Karpas-422 (cell line): ENCODE results near the gene HNRNPUL2. TPM values are rescaled to one million over a fixed set of nuclear protein-coding genes. Genes with fewer than 3 reads are reported as not detected.
A peak's percentile ranks its signal among the peaks of the same experiment; 100 is the strongest.

Experiments used
- DNase-seq: peaks from one replicate; pipeline ENCODE4 v3.0.0-alpha.2; 2015
- H2AFZ ChIP-seq: fragments of 200-600 bp; sonication (generic); 2 replicates; pipeline ENCODE4 v1.6.1; 2014; ENCODE audit warnings: antibody characterized with exemption, low read length, mixed read lengths
- H3K27ac ChIP-seq: fragments of 200-600 bp; sonication (generic); 2 replicates; pipeline ENCODE4 v1.5.1; 2014; ENCODE audit warnings: mild to moderate bottlenecking, low read length, moderate library complexity
- H3K27me3 ChIP-seq: fragments of 200-600 bp; sonication (generic); 2 replicates; pipeline ENCODE4 v1.6.1; 2014; ENCODE audit warnings: low read length, mixed read lengths
- H3K36me3 ChIP-seq: fragments of 200-600 bp; sonication (generic); 2 replicates; pipeline ENCODE4 v1.6.1; 2014; ENCODE audit warnings: low read length, mixed read lengths; ENCODE audit not compliant: insufficient read depth
- H3K4me1 ChIP-seq: fragments of 200-600 bp; sonication (generic); 2 replicates; pipeline ENCODE4 v1.6.1; 2014; ENCODE audit warnings: mild to moderate bottlenecking, low read length, mixed read lengths
- H3K4me2 ChIP-seq: fragments of 200-600 bp; sonication (generic); 2 replicates; pipeline ENCODE4 v1.6.1; 2014; ENCODE audit warnings: low read length, low read depth, mild to moderate bottlenecking; ENCODE audit not compliant: poor library complexity, severe bottlenecking
- H3K4me3 ChIP-seq: fragments of 200-600 bp; sonication (generic); 2 replicates; pipeline ENCODE4 v1.5.1; 2014; ENCODE audit warnings: mild to moderate bottlenecking, antibody characterized with exemption, low read length, mixed read lengths
- H3K79me2 ChIP-seq: fragments of 200-600 bp; sonication (generic); 2 replicates; pipeline ENCODE4 v1.6.1; 2014; ENCODE audit warnings: mild to moderate bottlenecking, low read length, mixed read lengths
- H3K9ac ChIP-seq: fragments of 200-600 bp; sonication (generic); 2 replicates; pipeline ENCODE4 v1.6.0; 2014; ENCODE audit warnings: low read length
- H3K9me2 ChIP-seq: fragments of 200-600 bp; sonication (generic), shearing (Covaris generic); replicated peaks from 2 replicates; pipeline ENCODE4 v1.6.0; 2014; ENCODE audit warnings: mild to moderate bottlenecking, low read length, moderate library complexity; ENCODE audit not compliant: insufficient read depth
- H3K9me3 ChIP-seq: fragments of 300-700, 200-600 bp; sonication (generic); 2 replicates; pipeline ENCODE4 v1.6.1; 2014; ENCODE audit warnings: low read length, mixed read lengths
- H4K20me1 ChIP-seq: fragments of 200-600 bp; sonication (generic); 2 replicates; pipeline ENCODE4 v1.6.1; 2014; ENCODE audit warnings: mild to moderate bottlenecking, antibody characterized with exemption, low read length, low read depth; ENCODE audit not compliant: insufficient read depth
- total RNA-seq: library from RNA; depleted of rRNA; stranded (reverse); fragments of >200 nt; shearing (Covaris generic); gene quantifications from 2 replicates; pipeline ENCODE4 v1.2.3, GENCODE V29; 2014; ENCODE audit warnings: low replicate concordance

The HNRNPUL2 gene
- total RNA-seq, 1 experiment from 2014 or later: 13.9 TPM

- H3K4me3 ChIP-seq: peak overlapping the region; percentile 34; the same call in 1 of the 2 replicates
- H3K4me2 ChIP-seq: peak overlapping the region; percentile 40
- peaks cover 36% of the 10 kb centered on the region for H3K4me1 ChIP-seq
- 0 out of 2 replicates have a peak overlapping the region, but pooled peaks have one; percentile 13 for H2AFZ ChIP-seq
- H4K20me1 ChIP-seq: no peaks in the 10 kb centered on the region
- peaks cover 36% of the 10 kb centered on the region for H3K36me3 ChIP-seq
- H3K27ac ChIP-seq: no peak overlapping the region
- H3K9me3 ChIP-seq: no peaks in the 10 kb centered on the region
- peak; percentile 55 for DNase-seq
- H3K27me3 ChIP-seq: no peaks in the 10 kb centered on the region
- H3K79me2 ChIP-seq: peaks cover 10% of the 10 kb centered on the region
- no peaks in the 10 kb centered on the region for H3K9me2 ChIP-seq
- no peak overlapping the region for H3K9ac ChIP-seq
These were observed 17.3 kb downstream of the HNRNPUL2 start for GRCh38 chr11:62710001-62710345.

GRCh38 chr11:62709247-62710000 is 17.8 kb downstream of the HNRNPUL2 start:
- Histone ChIP-seq H3K9me2 (no peaks in the 10 kb centered on the region), H4K20me1 (no peaks in the 10 kb centered on the region), H2AFZ (0 out of 2 replicates have a peak overlapping the region, but pooled peaks have one; percentile 13), H3K79me2 (peaks cover 15% of the 10 kb centered on the region), H3K27ac (peak overlapping the region; percentile 70), H3K9ac (peak overlapping the region; percentile 75), H3K27me3 (no peaks in the 10 kb centered on the region), H3K36me3 (peaks cover 38% of the 10 kb centered on the region), H3K4me3 (peak overlapping the region; percentile 72), H3K9me3 (no peaks in the 10 kb centered on the region), H3K4me1 (peaks cover 38% of the 10 kb centered on the region), H3K4me2 (peak overlapping the region; percentile 86)
- DNase-seq: peak; percentile 98

- Histone ChIP-seq H3K27me3 (no peaks in the 10 kb centered on the region), H3K9me2 (no peaks in the 10 kb centered on the region), H4K20me1 (no peaks in the 10 kb centered on the region), H3K27ac (peak overlapping the region; percentile 70), H2AFZ (no peak overlapping the region), H3K4me1 (peaks cover 38% of the 10 kb centered on the region), H3K9me3 (no peaks in the 10 kb centered on the region), H3K79me2 (peaks cover 15% of the 10 kb centered on the region), H3K4me2 (peak overlapping the region; percentile 86), H3K36me3 (peaks cover 34% of the 10 kb centered on the region), H3K4me3 (peak overlapping the region; percentile 72), H3K9ac (peak overlapping the region; percentile 75)
- no peak for DNase-seq
These were observed 18.5 kb downstream of the HNRNPUL2 start for GRCh38 chr11:62708793-62709192.

GRCh38 chr11:62708392-62708791 is 18.9 kb downstream of the HNRNPUL2 start:
- H2AFZ ChIP-seq: no peak overlapping the region
- H3K27me3 ChIP-seq: no peaks in the 10 kb centered on the region
- H3K9me3 ChIP-seq: no peaks in the 10 kb centered on the region
- H3K4me1 ChIP-seq: peaks cover 38% of the 10 kb centered on the region
- peaks cover 15% of the 10 kb centered on the region for H3K79me2 ChIP-seq
- no peaks in the 10 kb centered on the region for H4K20me1 ChIP-seq
- H3K9ac ChIP-seq: peak overlapping the region; percentile 75
- peaks cover 30% of the 10 kb centered on the region for H3K36me3 ChIP-seq
- DNase-seq: peak; percentile 42
- H3K27ac ChIP-seq: peak overlapping the region; percentile 70; the same call in 1 of the 2 replicates
- peak overlapping the region; percentile 86 for H3K4me2 ChIP-seq
- peak overlapping the region; percentile 72 for H3K4me3 ChIP-seq
- H3K9me2 ChIP-seq: no peaks in the 10 kb centered on the region

- Histone ChIP-seq H3K79me2 (peaks cover 15% of the 10 kb centered on the region), H3K9me2 (no peaks in the 10 kb centered on the region), H3K4me2 (peak within 1 kb of the TSS; percentile 94), H3K36me3 (peaks cover 20% of the 10 kb centered on the region), H3K4me1 (peaks cover 38% of the 10 kb centered on the region), H4K20me1 (no peaks in the 10 kb centered on the region), H3K9ac (peak within 1 kb of the TSS; percentile 75), H3K9me3 (no peaks in the 10 kb centered on the region), H3K27me3 (no peaks in the 10 kb centered on the region), H3K4me3 (peak within 1 kb of the TSS; percentile 88; the same call in 1 of the 2 replicates), H3K27ac (peak within 1 kb of the TSS; percentile 70; the same call in 1 of the 2 replicates), H2AFZ (no peak within 1 kb of the TSS)
- DNase-seq: peak; percentile 60
These were observed 19.9 kb downstream of the HNRNPUL2 start, which contains the start of the genes BSCL2 and GNG3 for GRCh38 chr11:62707277-62707861. TSS of gene BSCL2 (minus strand) at chr11:62707424. CDS start at chr11:62707195, 229 bp downstream. TSS of gene GNG3 (plus strand) at chr11:62707676. CDS start at chr11:62708296, 620 bp downstream.

- H3K9ac ChIP-seq: no peak overlapping the region
- no peaks in the 10 kb centered on the region for H3K27me3 ChIP-seq
- DNase-seq: peak; percentile 41
- H3K79me2 ChIP-seq: peaks cover 15% of the 10 kb centered on the region
- H3K4me2 ChIP-seq: peak overlapping the region; percentile 94
- H2AFZ ChIP-seq: no peak overlapping the region
- H3K27ac ChIP-seq: no peak overlapping the region
- H3K9me2 ChIP-seq: no peaks in the 10 kb centered on the region
- H3K9me3 ChIP-seq: no peaks in the 10 kb centered on the region
- no peaks in the 10 kb centered on the region for H4K20me1 ChIP-seq
- H3K4me3 ChIP-seq: peak overlapping the region; percentile 88; the same call in 1 of the 2 replicates
- H3K4me1 ChIP-seq: peaks cover 38% of the 10 kb centered on the region
- H3K36me3 ChIP-seq: peaks cover 18% of the 10 kb centered on the region; the same call in 1 of the 2 replicates
These were observed 20.4 kb downstream of the HNRNPUL2 start for GRCh38 chr11:62706850-62707247.

- Histone ChIP-seq H3K9ac (peak overlapping the region; percentile 78), H4K20me1 (no peaks in the 10 kb centered on the region), H3K4me1 (peaks cover 38% of the 10 kb centered on the region), H3K9me2 (no peaks in the 10 kb centered on the region), H3K27ac (peak overlapping the region; percentile 57), H3K36me3 (peaks cover 20% of the 10 kb centered on the region), H2AFZ (no peak overlapping the region), H3K4me2 (peak overlapping the region; percentile 94), H3K79me2 (peaks cover 15% of the 10 kb centered on the region), H3K9me3 (no peaks in the 10 kb centered on the region), H3K4me3 (peak overlapping the region; percentile 88), H3K27me3 (no peaks in the 10 kb centered on the region)
- DNase-seq: peak; percentile 97
These were observed 21.1 kb downstream of the HNRNPUL2 start for GRCh38 chr11:62705880-62706849.
